ENCODE measurements around the gene SDHAF4.

DNA sequence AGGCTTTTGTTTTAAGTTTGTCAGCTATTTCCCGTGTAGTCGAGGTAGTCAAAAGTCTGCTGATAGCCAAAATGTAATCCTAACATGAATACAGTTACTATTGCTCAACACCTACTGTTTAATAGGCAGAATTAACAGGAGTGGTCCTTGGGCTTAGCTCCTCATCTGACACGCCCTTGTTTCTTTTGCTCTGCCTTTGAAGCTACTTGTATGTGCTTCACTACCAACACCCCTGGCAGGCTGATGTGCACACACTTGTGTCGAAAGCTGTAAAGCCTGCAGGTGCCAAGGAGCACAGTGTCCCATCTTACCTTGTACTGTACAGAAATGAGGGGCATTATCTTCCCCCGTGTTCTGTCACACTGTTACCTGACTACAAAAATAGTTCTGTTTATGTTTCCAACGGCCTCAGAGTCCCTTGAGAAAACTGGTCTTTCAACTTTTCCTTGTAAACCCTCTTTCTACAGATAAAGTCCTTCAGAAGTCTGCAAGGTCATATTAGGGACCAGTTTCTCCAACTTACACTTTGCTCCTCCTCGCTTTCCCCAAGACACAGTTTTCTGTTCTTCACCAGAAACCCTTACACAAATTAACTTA, 9.3 kb downstream of the SDHAF4 start:
- TF ChIP-seq, protein P1, sequence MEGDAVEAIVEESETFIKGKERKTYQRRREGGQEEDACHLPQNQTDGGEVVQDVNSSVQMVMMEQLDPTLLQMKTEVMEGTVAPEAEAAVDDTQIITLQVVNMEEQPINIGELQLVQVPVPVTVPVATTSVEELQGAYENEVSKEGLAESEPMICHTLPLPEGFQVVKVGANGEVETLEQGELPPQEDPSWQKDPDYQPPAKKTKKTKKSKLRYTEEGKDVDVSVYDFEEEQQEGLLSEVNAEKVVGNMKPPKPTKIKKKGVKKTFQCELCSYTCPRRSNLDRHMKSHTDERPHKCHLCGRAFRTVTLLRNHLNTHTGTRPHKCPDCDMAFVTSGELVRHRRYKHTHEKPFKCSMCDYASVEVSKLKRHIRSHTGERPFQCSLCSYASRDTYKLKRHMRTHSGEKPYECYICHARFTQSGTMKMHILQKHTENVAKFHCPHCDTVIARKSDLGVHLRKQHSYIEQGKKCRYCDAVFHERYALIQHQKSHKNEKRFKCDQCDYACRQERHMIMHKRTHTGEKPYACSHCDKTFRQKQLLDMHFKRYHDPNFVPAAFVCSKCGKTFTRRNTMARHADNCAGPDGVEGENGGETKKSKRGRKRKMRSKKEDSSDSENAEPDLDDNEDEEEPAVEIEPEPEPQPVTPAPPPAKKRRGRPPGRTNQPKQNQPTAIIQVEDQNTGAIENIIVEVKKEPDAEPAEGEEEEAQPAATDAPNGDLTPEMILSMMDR (conservative IDR thresholded peaks at IDR 0.05): no peak
- no peak for TF ChIP-seq EZH2 (IDR thresholded peaks at IDR 0.05; ENCODE audit: low read depth)

All from PC-9 (cell line).